ENCODE data around the gene GATAD1.

DNA sequence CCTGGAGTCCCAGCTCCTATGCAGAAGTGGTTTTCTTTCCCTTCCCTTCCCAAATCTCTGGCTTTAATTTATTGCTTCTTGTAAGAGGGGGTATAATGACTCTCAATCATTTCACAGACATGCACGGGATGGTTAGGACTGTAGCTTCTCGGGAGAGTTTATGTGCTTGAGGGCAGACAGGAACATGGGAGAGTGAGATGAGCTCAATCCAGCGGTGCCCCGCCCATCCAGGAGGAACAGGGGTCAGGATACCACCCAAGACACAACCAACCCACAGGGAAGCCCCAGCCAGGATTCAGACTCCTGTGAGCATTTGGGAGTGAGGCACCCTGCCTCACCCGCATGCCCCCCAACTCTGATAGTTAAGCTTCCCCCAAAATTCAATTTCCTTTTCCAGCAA, 33.7 kb upstream of the GATAD1 start:
- TF ChIP-seq, protein P1, sequence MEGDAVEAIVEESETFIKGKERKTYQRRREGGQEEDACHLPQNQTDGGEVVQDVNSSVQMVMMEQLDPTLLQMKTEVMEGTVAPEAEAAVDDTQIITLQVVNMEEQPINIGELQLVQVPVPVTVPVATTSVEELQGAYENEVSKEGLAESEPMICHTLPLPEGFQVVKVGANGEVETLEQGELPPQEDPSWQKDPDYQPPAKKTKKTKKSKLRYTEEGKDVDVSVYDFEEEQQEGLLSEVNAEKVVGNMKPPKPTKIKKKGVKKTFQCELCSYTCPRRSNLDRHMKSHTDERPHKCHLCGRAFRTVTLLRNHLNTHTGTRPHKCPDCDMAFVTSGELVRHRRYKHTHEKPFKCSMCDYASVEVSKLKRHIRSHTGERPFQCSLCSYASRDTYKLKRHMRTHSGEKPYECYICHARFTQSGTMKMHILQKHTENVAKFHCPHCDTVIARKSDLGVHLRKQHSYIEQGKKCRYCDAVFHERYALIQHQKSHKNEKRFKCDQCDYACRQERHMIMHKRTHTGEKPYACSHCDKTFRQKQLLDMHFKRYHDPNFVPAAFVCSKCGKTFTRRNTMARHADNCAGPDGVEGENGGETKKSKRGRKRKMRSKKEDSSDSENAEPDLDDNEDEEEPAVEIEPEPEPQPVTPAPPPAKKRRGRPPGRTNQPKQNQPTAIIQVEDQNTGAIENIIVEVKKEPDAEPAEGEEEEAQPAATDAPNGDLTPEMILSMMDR (conservative IDR thresholded peaks at IDR 0.05), result no peak
- TF ChIP-seq ZFX (IDR thresholded peaks at IDR 0.05), result no peak
